ENCODE measurements around the gene IGSF3. TPM values are rescaled to one million over a fixed set of nuclear protein-coding genes. Genes with fewer than 3 reads are reported as not detected.

Gene IGSF3
- total and polyA plus RNA-seq, 2 experiments from 2014 or later: 8.8 to 34.0 TPM

DNA sequence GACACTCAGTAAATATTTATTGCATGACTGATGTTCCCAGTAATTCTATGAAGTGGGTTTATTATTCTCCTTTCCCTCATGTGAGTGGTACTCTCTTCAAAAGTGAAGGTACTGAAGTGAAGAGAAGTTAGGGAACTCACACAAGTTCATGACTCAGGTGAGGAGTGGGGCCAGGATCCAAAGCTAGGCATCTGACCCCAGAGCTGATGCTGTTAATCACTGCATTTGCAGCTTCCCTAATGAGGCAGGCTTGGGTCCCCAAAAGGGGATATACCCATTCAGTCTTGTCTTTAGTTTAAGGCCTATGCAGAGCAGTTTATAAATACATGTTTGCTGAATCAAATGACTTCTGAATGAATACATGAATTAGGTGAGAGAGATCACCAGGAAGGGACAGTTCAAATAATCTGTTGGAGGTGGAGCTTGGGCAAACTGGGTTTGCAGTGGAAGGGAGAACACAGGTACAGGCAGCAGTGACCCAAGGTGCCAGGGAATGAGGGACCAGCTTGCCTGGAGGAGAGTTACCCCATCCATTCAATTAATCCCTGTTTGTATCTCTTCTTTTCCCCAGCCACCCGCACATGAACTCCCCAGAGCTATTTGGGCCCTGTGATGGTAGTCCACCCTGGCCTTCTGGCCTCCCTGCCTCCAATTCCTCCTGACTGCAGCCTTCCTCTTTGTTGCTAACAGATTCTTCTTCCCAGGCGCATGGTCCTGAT is 98.7 kb downstream of the IGSF3 start:
- Histone ChIP-seq H4K20me1 (ENCODE audit: insufficient read depth, poor library complexity, severe bottlenecking) (no peaks in the 10 kb centered on the region), H3K4me2 (no peak overlapping the region), H3K9me2 (replicated peaks; ENCODE audit: insufficient read depth) (no peaks in the 10 kb centered on the region), H3K79me2 (peaks cover 35% of the 10 kb centered on the region), H2AFZ (no peak overlapping the region), H3K4me1 (ENCODE audit: insufficient read depth) (peaks cover 10% of the 10 kb centered on the region), H3K36me3 (replicated peaks; ENCODE audit: insufficient read depth, low read depth) (no peaks in the 10 kb centered on the region), H3K27ac (no peak overlapping the region), H3K9me3 (ENCODE audit: low read depth) (no peaks in the 10 kb centered on the region), H3K27me3 (no peaks in the 10 kb centered on the region), H3K4me3 (no peak overlapping the region)
- WGBS (ENCODE audit: low lambda C conversion rate, missing lambda C conversion rate): 97% methylated on average over 2 of the region's 2 CpGs
- TF ChIP-seq EZH2 (IDR thresholded peaks at IDR 0.05; ENCODE audit: borderline replicate concordance) (no peak), EZH2phosphoT487 (IDR thresholded peaks at IDR 0.05; ENCODE audit: low read depth, severe bottlenecking, unreplicated experiment) (no peak)
- TF ChIP-seq, protein P1, sequence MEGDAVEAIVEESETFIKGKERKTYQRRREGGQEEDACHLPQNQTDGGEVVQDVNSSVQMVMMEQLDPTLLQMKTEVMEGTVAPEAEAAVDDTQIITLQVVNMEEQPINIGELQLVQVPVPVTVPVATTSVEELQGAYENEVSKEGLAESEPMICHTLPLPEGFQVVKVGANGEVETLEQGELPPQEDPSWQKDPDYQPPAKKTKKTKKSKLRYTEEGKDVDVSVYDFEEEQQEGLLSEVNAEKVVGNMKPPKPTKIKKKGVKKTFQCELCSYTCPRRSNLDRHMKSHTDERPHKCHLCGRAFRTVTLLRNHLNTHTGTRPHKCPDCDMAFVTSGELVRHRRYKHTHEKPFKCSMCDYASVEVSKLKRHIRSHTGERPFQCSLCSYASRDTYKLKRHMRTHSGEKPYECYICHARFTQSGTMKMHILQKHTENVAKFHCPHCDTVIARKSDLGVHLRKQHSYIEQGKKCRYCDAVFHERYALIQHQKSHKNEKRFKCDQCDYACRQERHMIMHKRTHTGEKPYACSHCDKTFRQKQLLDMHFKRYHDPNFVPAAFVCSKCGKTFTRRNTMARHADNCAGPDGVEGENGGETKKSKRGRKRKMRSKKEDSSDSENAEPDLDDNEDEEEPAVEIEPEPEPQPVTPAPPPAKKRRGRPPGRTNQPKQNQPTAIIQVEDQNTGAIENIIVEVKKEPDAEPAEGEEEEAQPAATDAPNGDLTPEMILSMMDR (IDR thresholded peaks at IDR 0.05; ENCODE audit: poor library complexity): no peak
- DNase-seq (ENCODE audit: low spot score): no peak

DNA sequence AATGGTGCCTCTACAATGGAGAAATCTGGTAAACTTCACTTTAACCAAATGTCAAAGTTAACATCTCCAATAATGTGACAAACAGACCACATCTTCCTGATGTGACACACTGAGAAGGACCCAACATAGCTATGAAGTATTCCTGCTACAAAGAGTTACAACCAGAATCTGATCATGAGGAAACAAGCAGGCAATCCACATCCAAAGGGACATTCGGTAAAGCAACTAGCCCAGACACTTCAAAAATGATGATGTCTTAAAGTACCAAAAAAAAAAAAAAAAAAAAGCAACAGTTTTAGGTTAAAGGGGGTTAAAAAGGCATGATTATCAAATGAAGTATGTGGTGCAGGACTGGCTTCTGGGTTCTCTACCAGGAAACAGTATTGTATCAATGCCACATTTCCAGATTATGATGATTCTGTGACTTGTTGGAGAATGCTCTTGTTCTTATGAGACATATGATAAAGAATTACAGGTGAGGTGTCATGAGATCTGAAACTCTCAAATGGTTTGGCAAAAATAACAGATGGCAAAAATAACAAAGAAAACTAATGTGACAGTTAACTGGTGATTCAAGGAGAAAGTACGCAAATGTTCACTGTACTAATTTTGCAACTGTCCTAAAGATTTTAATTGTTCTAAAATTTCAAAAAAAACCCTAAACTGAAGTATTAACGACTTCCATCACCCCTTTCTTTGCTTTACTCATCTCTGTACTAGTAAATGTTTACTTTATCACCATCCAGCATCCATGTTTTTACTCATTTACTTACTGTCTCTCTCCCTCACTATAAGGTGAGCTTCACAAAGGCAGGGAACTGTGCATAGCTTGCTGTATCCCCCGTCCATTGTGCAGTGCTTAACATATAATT is 99.5 kb downstream of the IGSF3 start:
- Histone ChIP-seq H3K27me3 (no peaks in the 10 kb centered on the region), H3K9me3 (ENCODE audit: low read depth) (no peaks in the 10 kb centered on the region), H3K9me2 (replicated peaks; ENCODE audit: insufficient read depth) (no peaks in the 10 kb centered on the region), H3K4me2 (no peak overlapping the region), H4K20me1 (ENCODE audit: insufficient read depth, poor library complexity, severe bottlenecking) (no peaks in the 10 kb centered on the region), H3K4me1 (ENCODE audit: insufficient read depth) (peaks cover 10% of the 10 kb centered on the region), H2AFZ (no peak overlapping the region), H3K4me3 (no peak overlapping the region), H3K36me3 (replicated peaks; ENCODE audit: insufficient read depth, low read depth) (no peaks in the 10 kb centered on the region), H3K27ac (no peak overlapping the region), H3K79me2 (peaks cover 37% of the 10 kb centered on the region)
- TF ChIP-seq, protein P1 (IDR thresholded peaks at IDR 0.05; ENCODE audit: poor library complexity): no peak
- TF ChIP-seq EZH2 (IDR thresholded peaks at IDR 0.05; ENCODE audit: borderline replicate concordance) (no peak), EZH2phosphoT487 (IDR thresholded peaks at IDR 0.05; ENCODE audit: low read depth, severe bottlenecking, unreplicated experiment) (no peak)
- DNase-seq (ENCODE audit: low spot score): no peak
- 89% methylated on average over 4 of the region's 4 CpGs for WGBS (ENCODE audit: low lambda C conversion rate, missing lambda C conversion rate)

DNA sequence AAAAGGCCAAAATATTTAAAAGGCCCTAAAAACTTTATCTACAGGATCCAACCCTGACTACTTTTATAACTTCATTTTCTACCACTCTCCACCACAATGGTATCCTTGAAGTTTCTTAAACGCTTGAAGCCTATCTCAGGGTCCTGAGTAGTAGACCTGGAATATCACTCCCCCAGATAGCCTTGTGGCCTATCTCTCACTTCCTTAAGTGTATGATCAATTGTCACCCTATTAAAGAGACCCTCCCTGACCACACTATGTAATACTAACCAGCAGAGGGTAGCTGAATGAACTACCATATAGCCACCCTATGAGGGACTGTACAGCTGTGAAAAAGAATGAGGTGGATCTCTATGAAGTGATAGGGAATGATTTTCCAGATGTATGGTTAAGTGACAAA is 102.3 kb downstream of the IGSF3 start:
- H3K36me3 ChIP-seq (replicated peaks; ENCODE audit: insufficient read depth, low read depth): no peaks in the 10 kb centered on the region
- H3K9me3 ChIP-seq (ENCODE audit: low read depth): no peaks in the 10 kb centered on the region
- no peaks in the 10 kb centered on the region for H3K4me1 ChIP-seq (ENCODE audit: insufficient read depth)
- H3K4me2 ChIP-seq: no peak overlapping the region
- H4K20me1 ChIP-seq (ENCODE audit: insufficient read depth, poor library complexity, severe bottlenecking): no peaks in the 10 kb centered on the region
- no peak for DNase-seq (ENCODE audit: low spot score)
- 82% methylated on average over 1 of the region's 1 CpG for WGBS (ENCODE audit: low lambda C conversion rate, missing lambda C conversion rate)
- TF ChIP-seq EZH2phosphoT487 (IDR thresholded peaks at IDR 0.05; ENCODE audit: low read depth, severe bottlenecking, unreplicated experiment): no peak
- TF ChIP-seq, protein P1 (IDR thresholded peaks at IDR 0.05; ENCODE audit: poor library complexity): no peak
- TF ChIP-seq EZH2 (IDR thresholded peaks at IDR 0.05; ENCODE audit: borderline replicate concordance): no peak
- H2AFZ ChIP-seq: no peak overlapping the region
- H3K4me3 ChIP-seq: no peak overlapping the region
- H3K27ac ChIP-seq: no peak overlapping the region
- H3K79me2 ChIP-seq: peaks cover 43% of the 10 kb centered on the region
- H3K9me2 ChIP-seq (replicated peaks; ENCODE audit: insufficient read depth): no peaks in the 10 kb centered on the region
- no peaks in the 10 kb centered on the region for H3K27me3 ChIP-seq
